ENCODE results near the gene WIPF2. TPM values are rescaled to one million over a fixed set of nuclear protein-coding genes. Genes with fewer than 3 reads are reported as not detected.

Gene WIPF2
- polyA plus RNA-seq (ENCODE audit: insufficient read length in 3 of 3): 10 to 100 TPM; 27.4 to 35.9 (median 28.7) TPM
- long read RNA-seq, donor 1, partial matches to known transcripts: 5 of 9 reads
- long read RNA-seq, donor 1, other reads (novel, unspliced or antisense): 0 of 9 reads
- long read RNA-seq, donor 2, full-length matches to known transcripts: 2 of 12 reads
- long read RNA-seq, donor 2, partial matches to known transcripts: 10 of 12 reads
- long read RNA-seq, donor 2, other reads (novel, unspliced or antisense): 0 of 12 reads
- long read RNA-seq, donor 3, full-length matches to known transcripts: 2 of 9 reads
- long read RNA-seq, donor 3, partial matches to known transcripts: 7 of 9 reads
- long read RNA-seq, donor 3, other reads (novel, unspliced or antisense): 0 of 9 reads
- long read RNA-seq, donor 4, full-length matches to known transcripts: 7 of 7 reads
- long read RNA-seq, donor 4, partial matches to known transcripts: 0 of 7 reads
- long read RNA-seq, donor 4, other reads (novel, unspliced or antisense): 0 of 7 reads
- long read RNA-seq, donor 5: 0 reads
- long read RNA-seq, donor 6, full-length matches to known transcripts: 7 of 70 reads
- long read RNA-seq, donor 6, partial matches to known transcripts: 63 of 70 reads
- long read RNA-seq, donor 6, other reads (novel, unspliced or antisense): 0 of 70 reads
- long read RNA-seq, donor 7, full-length matches to known transcripts: 6 of 22 reads
- long read RNA-seq, donor 7, partial matches to known transcripts: 16 of 22 reads
- long read RNA-seq, donor 7, other reads (novel, unspliced or antisense): 0 of 22 reads
- long read RNA-seq, donor 8: 0 reads
- long read RNA-seq, donor 9, full-length matches to known transcripts: 8 of 26 reads
- long read RNA-seq, donor 9, partial matches to known transcripts: 18 of 26 reads
- long read RNA-seq, donor 9, other reads (novel, unspliced or antisense): 0 of 26 reads
- long read RNA-seq, donor 10, transcript WIPF2-205 (3 exons, 554 nt): major isoform, 8 of 20 reads
- long read RNA-seq, donor 10, partial matches to known transcripts: 12 of 20 reads
- long read RNA-seq, donor 10, other reads (novel, unspliced or antisense): 0 of 20 reads
- long read RNA-seq, donor 11, full-length matches to known transcripts: 3 of 3 reads
- long read RNA-seq, donor 11, partial matches to known transcripts: 0 of 3 reads
- long read RNA-seq, donor 11, other reads (novel, unspliced or antisense): 0 of 3 reads
- long read RNA-seq, donor 12, full-length matches to known transcripts: 1 of 6 reads
- long read RNA-seq, donor 12, partial matches to known transcripts: 5 of 6 reads
- long read RNA-seq, donor 12, other reads (novel, unspliced or antisense): 0 of 6 reads
- long read RNA-seq, donor 13: 0 reads
- long read RNA-seq, donor 14, partial matches to known transcripts: 0 of 2 reads
- long read RNA-seq, donor 14, other reads (novel, unspliced or antisense): 0 of 2 reads
- long read RNA-seq, donor 15, full-length matches to known transcripts: 2 of 2 reads
- long read RNA-seq, donor 15, partial matches to known transcripts: 0 of 2 reads
- long read RNA-seq, donor 15, other reads (novel, unspliced or antisense): 0 of 2 reads
- long read RNA-seq, donor 16, full-length matches to known transcripts: 16 of 40 reads
- long read RNA-seq, donor 16, partial matches to known transcripts: 24 of 40 reads
- long read RNA-seq, donor 16, other reads (novel, unspliced or antisense): 0 of 40 reads

- peak; percentile 90 to 98 (median 96) for DNase-seq (ENCODE audit: extremely low read depth in 1 of 11, low read depth in 9 of 11, low spot score in 4 of 11)
Measured at GRCh38 chr17:40218740-40219593, at the start of gene WIPF2. Gene WIPF2, plus strand, starts transcription at chr17:40219304. Its CDS starts 37,156 bp downstream, at chr17:40256460.

- no peak for DNase-seq (ENCODE audit: extremely low read depth in 1 of 11, low read depth in 9 of 11, low spot score in 4 of 11)
Measured at GRCh38 chr17:40170325-40170724, 48.8 kb upstream of the WIPF2 start.

- DNase-seq (ENCODE audit: extremely low read depth in 1 of 11, low read depth in 9 of 11, low spot score in 4 of 11): no peak
Measured at GRCh38 chr17:40171750-40172149, 47.4 kb upstream of the WIPF2 start.

- DNase-seq (ENCODE audit: extremely low read depth in 1 of 11, low read depth in 9 of 11, low spot score in 4 of 11): no peak
Measured at GRCh38 chr17:40173091-40173777, 45.9 kb upstream of the WIPF2 start.

GRCh38 chr17:40173778-40174135 is 45.3 kb upstream of the WIPF2 start:
- no peak for DNase-seq (ENCODE audit: extremely low read depth in 1 of 11, low read depth in 9 of 11, low spot score in 4 of 11)

GRCh38 chr17:40174514-40174913 is 44.6 kb upstream of the WIPF2 start:
- no peak for DNase-seq (ENCODE audit: extremely low read depth in 1 of 11, low read depth in 9 of 11, low spot score in 4 of 11)

- DNase-seq (ENCODE audit: extremely low read depth in 1 of 11, low read depth in 9 of 11, low spot score in 4 of 11): no peak
Measured at GRCh38 chr17:40175928-40176753, 43.0 kb upstream of the WIPF2 start.

- DNase-seq (ENCODE audit: extremely low read depth in 1 of 11, low read depth in 9 of 11, low spot score in 4 of 11): no peak
Measured at GRCh38 chr17:40176754-40177110, 42.4 kb upstream of the WIPF2 start.

- peak in 7 of 11 donors; percentile 34 to 70 (median 63) for DNase-seq (ENCODE audit: extremely low read depth in 1 of 11, low read depth in 9 of 11, low spot score in 4 of 11)
Measured at GRCh38 chr17:40177275-40177874, 41.7 kb upstream of the WIPF2 start, which contains the start of gene RAPGEFL1. Gene RAPGEFL1, plus strand, starts transcription at chr17:40177470. Its CDS starts 392 bp downstream, at chr17:40177862.

GRCh38 chr17:40178021-40178601 is 41.0 kb upstream of the WIPF2 start:
- DNase-seq (ENCODE audit: extremely low read depth in 1 of 11, low read depth in 9 of 11, low spot score in 4 of 11): no peak

- no peak for DNase-seq (ENCODE audit: extremely low read depth in 1 of 11, low read depth in 9 of 11, low spot score in 4 of 11)
Measured at GRCh38 chr17:40178660-40179059, 40.4 kb upstream of the WIPF2 start.

- no peak for DNase-seq (ENCODE audit: extremely low read depth in 1 of 11, low read depth in 9 of 11, low spot score in 4 of 11)
Measured at GRCh38 chr17:40179923-40180659, 39.0 kb upstream of the WIPF2 start.

GRCh38 chr17:40180694-40181093 is 38.4 kb upstream of the WIPF2 start:
- DNase-seq (ENCODE audit: extremely low read depth in 1 of 11, low read depth in 9 of 11, low spot score in 4 of 11): no peak

- no peak for DNase-seq (ENCODE audit: extremely low read depth in 1 of 11, low read depth in 9 of 11, low spot score in 4 of 11)
Measured at GRCh38 chr17:40181205-40181604, 37.9 kb upstream of the WIPF2 start.

- DNase-seq (ENCODE audit: extremely low read depth in 1 of 11, low read depth in 9 of 11, low spot score in 4 of 11): no peak
Measured at GRCh38 chr17:40182606-40183005, 36.5 kb upstream of the WIPF2 start.
